ENCODE data around the gene NFYA.
"Not testable (repeated sequence)": the region's sequence is repeated elsewhere in the genome, so short reads cannot be mapped to it uniquely, and the experiment has no call there.

NFYA gene

DNA sequence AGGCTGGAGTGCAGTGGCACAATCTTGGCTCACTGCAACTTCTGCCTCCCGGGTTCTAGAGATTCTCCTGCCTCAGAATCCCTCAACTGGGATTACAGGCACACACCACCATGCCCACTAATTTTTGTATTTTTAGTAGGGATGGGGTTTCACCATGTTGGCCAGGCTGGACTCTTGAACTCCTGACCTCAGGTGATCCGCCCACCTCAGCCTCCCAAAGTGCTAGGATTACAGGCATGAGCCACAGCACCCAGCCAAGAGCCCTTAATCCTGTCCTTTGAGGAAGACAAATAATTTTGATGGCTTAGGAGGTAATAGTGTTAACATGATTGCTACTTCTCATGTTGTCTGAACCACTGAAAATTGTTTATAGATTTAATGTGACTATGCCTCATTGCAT, 42.3 kb downstream of the NFYA start:
- not testable (repeated sequence) for H4K8ac ChIP-seq (ENCODE audit: low read length); H2AFZ ChIP-seq (ENCODE audit: low read depth, low read length); DNase-seq; H3K4me3 ChIP-seq (ENCODE audit: insufficient read depth in 1 of 2, low read depth in 1 of 2, low read length in 2 of 2); H2BK15ac ChIP-seq (ENCODE audit: low read depth, poor library complexity, severe bottlenecking); H2BK120ac ChIP-seq (ENCODE audit: low read depth, low read length); H3K18ac ChIP-seq (ENCODE audit: low read depth in 1 of 2, low read length in 2 of 2); H3K9me3 ChIP-seq (ENCODE audit: control insufficient read depth, low read length); H3K14ac ChIP-seq (ENCODE audit: low read length in 2 of 2); H3K4me2 ChIP-seq (ENCODE audit: low read length, poor library complexity, severe bottlenecking); H2BK5ac ChIP-seq (ENCODE audit: low read depth, low read length, poor library complexity, severe bottlenecking); H3K27me3 ChIP-seq (ENCODE audit: control insufficient read depth in 1 of 2, insufficient read depth in 1 of 2, low read length in 2 of 2); H3K4ac ChIP-seq (ENCODE audit: low read depth in 1 of 2, low read length in 2 of 2); H4K91ac ChIP-seq (ENCODE audit: low read length); H3K79me1 ChIP-seq (replicated peaks; ENCODE audit: low read length, poor library complexity, severe bottlenecking); H3K27ac ChIP-seq (ENCODE audit: low read length, poor library complexity, severe bottlenecking); H3K23ac ChIP-seq (ENCODE audit: low read length in 2 of 2); H3K36me3 ChIP-seq (ENCODE audit: control insufficient read depth in 1 of 2, insufficient read depth in 2 of 2, low read depth in 1 of 2, low read length in 2 of 2); H3K4me1 ChIP-seq (ENCODE audit: control insufficient read depth, insufficient read depth, low read depth, low read length); H2AK5ac ChIP-seq (ENCODE audit: low read length, severe bottlenecking); H2BK12ac ChIP-seq (ENCODE audit: low read length in 2 of 2); H3K9ac ChIP-seq (ENCODE audit: low read length)
- no CpG with 5 or more reads among the region's 2 CpGs for WGBS

- H3K36me3 ChIP-seq (ENCODE audit: control insufficient read depth in 1 of 2, insufficient read depth in 2 of 2, low read depth in 1 of 2, low read length in 2 of 2) = no peaks in the 10 kb centered on the region
- H3K79me1 ChIP-seq (replicated peaks; ENCODE audit: low read length, poor library complexity, severe bottlenecking) = no peaks in the 10 kb centered on the region
- H2BK12ac ChIP-seq (ENCODE audit: low read length in 2 of 2) = no peak overlapping the region
- no peak overlapping the region for H3K4ac ChIP-seq (ENCODE audit: low read depth in 1 of 2, low read length in 2 of 2)
- no peak overlapping the region for H3K14ac ChIP-seq (ENCODE audit: low read length in 2 of 2)
- H3K23ac ChIP-seq (ENCODE audit: low read length in 2 of 2) = no peak overlapping the region
- no peak for DNase-seq
- no peak overlapping the region for H4K91ac ChIP-seq (ENCODE audit: low read length)
- no peak overlapping the region for H2BK5ac ChIP-seq (ENCODE audit: low read depth, low read length, poor library complexity, severe bottlenecking)
- no peak overlapping the region for H2BK15ac ChIP-seq (ENCODE audit: low read depth, poor library complexity, severe bottlenecking)
- no peak overlapping the region for H3K4me2 ChIP-seq (ENCODE audit: low read length, poor library complexity, severe bottlenecking)
- H3K27ac ChIP-seq (ENCODE audit: low read length, poor library complexity, severe bottlenecking) = no peak overlapping the region
- H3K4me1 ChIP-seq (ENCODE audit: control insufficient read depth, insufficient read depth, low read depth, low read length) = no peaks in the 10 kb centered on the region
- no peak overlapping the region for H4K8ac ChIP-seq (ENCODE audit: low read length)
- no peak overlapping the region for H3K4me3 ChIP-seq (ENCODE audit: insufficient read depth in 1 of 2, low read depth in 1 of 2, low read length in 2 of 2)
- H3K9ac ChIP-seq (ENCODE audit: low read length) = no peak overlapping the region
- H2AFZ ChIP-seq (ENCODE audit: low read depth, low read length) = no peak overlapping the region
- H3K18ac ChIP-seq (ENCODE audit: low read depth in 1 of 2, low read length in 2 of 2) = no peak overlapping the region
- H3K27me3 ChIP-seq (ENCODE audit: control insufficient read depth in 1 of 2, insufficient read depth in 1 of 2, low read length in 2 of 2) = no peaks in the 10 kb centered on the region
- no peaks in the 10 kb centered on the region for H3K9me3 ChIP-seq (ENCODE audit: control insufficient read depth, low read length)
- H2BK120ac ChIP-seq (ENCODE audit: low read depth, low read length) = no peak overlapping the region
- WGBS = 100% methylated on average over 1 of the region's 1 CpG
- no peak overlapping the region for H2AK5ac ChIP-seq (ENCODE audit: low read length, severe bottlenecking)
These were observed 46.7 kb downstream of the NFYA start for GRCh38 chr6:41119508-41119907.

- H3K4ac ChIP-seq (ENCODE audit: low read depth in 1 of 2, low read length in 2 of 2) = no peak overlapping the region
- no peak overlapping the region for H2AK5ac ChIP-seq (ENCODE audit: low read length, severe bottlenecking)
- no peak overlapping the region for H3K9ac ChIP-seq (ENCODE audit: low read length)
- no peaks in the 10 kb centered on the region for H3K36me3 ChIP-seq (ENCODE audit: control insufficient read depth in 1 of 2, insufficient read depth in 2 of 2, low read depth in 1 of 2, low read length in 2 of 2)
- H3K79me1 ChIP-seq (replicated peaks; ENCODE audit: low read length, poor library complexity, severe bottlenecking) = no peaks in the 10 kb centered on the region
- H3K18ac ChIP-seq (ENCODE audit: low read depth in 1 of 2, low read length in 2 of 2) = no peak overlapping the region
- DNase-seq = no peak
- H4K91ac ChIP-seq (ENCODE audit: low read length) = no peak overlapping the region
- no peak overlapping the region for H2AFZ ChIP-seq (ENCODE audit: low read depth, low read length)
- H3K9me3 ChIP-seq (ENCODE audit: control insufficient read depth, low read length) = no peaks in the 10 kb centered on the region
- H3K14ac ChIP-seq (ENCODE audit: low read length in 2 of 2) = no peak overlapping the region
- H2BK5ac ChIP-seq (ENCODE audit: low read depth, low read length, poor library complexity, severe bottlenecking) = no peak overlapping the region
- no peaks in the 10 kb centered on the region for H3K27me3 ChIP-seq (ENCODE audit: control insufficient read depth in 1 of 2, insufficient read depth in 1 of 2, low read length in 2 of 2)
- no peak overlapping the region for H2BK120ac ChIP-seq (ENCODE audit: low read depth, low read length)
- H2BK15ac ChIP-seq (ENCODE audit: low read depth, poor library complexity, severe bottlenecking) = no peak overlapping the region
- H2BK12ac ChIP-seq (ENCODE audit: low read length in 2 of 2) = no peak overlapping the region
- H3K4me3 ChIP-seq (ENCODE audit: insufficient read depth in 1 of 2, low read depth in 1 of 2, low read length in 2 of 2) = no peak overlapping the region
- no peak overlapping the region for H3K23ac ChIP-seq (ENCODE audit: low read length in 2 of 2)
- H3K4me2 ChIP-seq (ENCODE audit: low read length, poor library complexity, severe bottlenecking) = no peak overlapping the region
- 80% methylated on average over 1 of the region's 1 CpG for WGBS
- H3K27ac ChIP-seq (ENCODE audit: low read length, poor library complexity, severe bottlenecking) = no peak overlapping the region
- H3K4me1 ChIP-seq (ENCODE audit: control insufficient read depth, insufficient read depth, low read depth, low read length) = no peaks in the 10 kb centered on the region
- no peak overlapping the region for H4K8ac ChIP-seq (ENCODE audit: low read length)
These were observed 47.3 kb downstream of the NFYA start for GRCh38 chr6:41120058-41120457.

- Histone ChIP-seq H4K91ac (ENCODE audit: low read length) (no peak overlapping the region), H3K9ac (ENCODE audit: low read length) (no peak overlapping the region), H3K18ac (ENCODE audit: low read depth in 1 of 2, low read length in 2 of 2) (no peak overlapping the region), H3K27me3 (ENCODE audit: control insufficient read depth in 1 of 2, insufficient read depth in 1 of 2, low read length in 2 of 2) (no peaks in the 10 kb centered on the region), H2AFZ (ENCODE audit: low read depth, low read length) (no peak overlapping the region), H3K9me3 (ENCODE audit: control insufficient read depth, low read length) (no peaks in the 10 kb centered on the region), H2BK120ac (ENCODE audit: low read depth, low read length) (no peak overlapping the region), H3K4me2 (ENCODE audit: low read length, poor library complexity, severe bottlenecking) (no peak overlapping the region), H4K8ac (ENCODE audit: low read length) (no peak overlapping the region), H3K14ac (ENCODE audit: low read length in 2 of 2) (no peak overlapping the region), H3K27ac (ENCODE audit: low read length, poor library complexity, severe bottlenecking) (no peak overlapping the region), H3K36me3 (ENCODE audit: control insufficient read depth in 1 of 2, insufficient read depth in 2 of 2, low read depth in 1 of 2, low read length in 2 of 2) (no peaks in the 10 kb centered on the region), H3K79me1 (replicated peaks; ENCODE audit: low read length, poor library complexity, severe bottlenecking) (no peaks in the 10 kb centered on the region), H2BK5ac (ENCODE audit: low read depth, low read length, poor library complexity, severe bottlenecking) (no peak overlapping the region), H2AK5ac (ENCODE audit: low read length, severe bottlenecking) (no peak overlapping the region), H3K4ac (ENCODE audit: low read depth in 1 of 2, low read length in 2 of 2) (no peak overlapping the region), H2BK12ac (ENCODE audit: low read length in 2 of 2) (no peak overlapping the region), H3K23ac (ENCODE audit: low read length in 2 of 2) (no peak overlapping the region), H3K4me1 (ENCODE audit: control insufficient read depth, insufficient read depth, low read depth, low read length) (no peaks in the 10 kb centered on the region), H3K4me3 (ENCODE audit: insufficient read depth in 1 of 2, low read depth in 1 of 2, low read length in 2 of 2) (no peak overlapping the region), H2BK15ac (ENCODE audit: low read depth, poor library complexity, severe bottlenecking) (no peak overlapping the region)
- 89% methylated on average over 1 of the region's 1 CpG for WGBS
- DNase-seq = peak; percentile 17
These were observed 49.6 kb downstream of the NFYA start for GRCh38 chr6:41122373-41122772.
